Neural progenitor cell (in vitro differentiated cells): ENCODE data around the gene SCGN. TPM values are rescaled to one million over a fixed set of nuclear protein-coding genes. Genes with fewer than 3 reads are reported as not detected.

Source experiments
- DNase-seq: peaks from one replicate; pipeline ENCODE4 v3.0.0-alpha.2; 2016; ENCODE audit warnings: low spot score
- H2AFZ ChIP-seq: fragments of 200-600 bp; sonication (generic); replicated peaks from 2 replicates; pipeline ENCODE4 v1.6.1; 2016; ENCODE audit warnings: antibody characterized with exemption
- H3F3A ChIP-seq: fragments of 200-600 bp; sonication (generic); 2 replicates; pipeline ENCODE4 v1.6.1; 2016; ENCODE audit warnings: antibody characterized with exemption, low read depth
- H3K27ac ChIP-seq: fragments of 200-600 bp; sonication (generic); 2 replicates; pipeline ENCODE4 v1.5.1; 2016; ENCODE audit warnings: mild to moderate bottlenecking
- H3K27me3 ChIP-seq: fragments of 200-600 bp; sonication (generic); 2 replicates; pipeline ENCODE4 v1.6.1; 2016; ENCODE audit warnings: mild to moderate bottlenecking, moderate library complexity
- H3K36me3 ChIP-seq: fragments of 200-600 bp; sonication (generic); 2 replicates; pipeline ENCODE4 v1.5.1; 2016
- H3K4me1 ChIP-seq: fragments of 200-600 bp; sonication (generic); 2 replicates; pipeline ENCODE4 v1.6.1; 2016; ENCODE audit warnings: mixed run types
- H3K4me2 ChIP-seq: fragments of 200-600 bp; sonication (generic); 2 replicates; pipeline ENCODE4 v1.6.1; 2016
- H3K4me3 ChIP-seq: fragments of 200-600 bp; sonication (generic); 2 replicates; pipeline ENCODE4 v1.5.1; 2016
- H3K79me2 ChIP-seq: fragments of 200-600 bp; sonication (generic); 2 replicates; pipeline ENCODE4 v1.6.1; 2016; ENCODE audit warnings: low read depth
- H3K9ac ChIP-seq: fragments of 200-600 bp; sonication (generic); 2 replicates; pipeline ENCODE4 v1.6.1; 2016
- H3K9me3 ChIP-seq: fragments of 200-600 bp; sonication (generic); 2 replicates; pipeline ENCODE4 v1.5.1; 2016; ENCODE audit warnings: low read depth
- H4K20me1 ChIP-seq: fragments of 200-600 bp; sonication (generic); 2 replicates; pipeline ENCODE4 v1.6.1; 2016; ENCODE audit warnings: low read depth
- H3K27ac Mint-ChIP-seq: 3 replicates; pipeline ENCODE4 v1.8.0; 2021; ENCODE audit warnings: mixed read lengths
- H3K27me3 Mint-ChIP-seq: 2 replicates; pipeline ENCODE4 v1.8.0; 2022; ENCODE audit warnings: low read depth, mild to moderate bottlenecking, inconsistent platforms, moderate library complexity, mixed read lengths; ENCODE audit not compliant: insufficient read depth
- H3K36me3 Mint-ChIP-seq: 3 replicates; pipeline ENCODE4 v1.8.0; 2021; ENCODE audit warnings: mixed read lengths
- H3K4me1 Mint-ChIP-seq: 3 replicates; pipeline ENCODE4 v1.8.0; 2021; ENCODE audit warnings: mixed read lengths
- H3K4me3 Mint-ChIP-seq: 3 replicates; pipeline ENCODE4 v1.8.0; 2021; ENCODE audit warnings: mild to moderate bottlenecking, moderate library complexity, mixed read lengths
- H3K9me3 Mint-ChIP-seq: 3 replicates; pipeline ENCODE4 v1.8.0; 2020; ENCODE audit warnings: mixed read lengths
- EZH2 ChIP-seq: fragments of 200-600 bp; sonication (generic); IDR thresholded peaks from 2 replicates; pipeline ENCODE4 v1.6.1; 2017; ENCODE audit warnings: antibody characterized with exemption, mild to moderate bottlenecking, moderate library complexity
- EZH2phosphoT487 ChIP-seq: fragments of 200-600 bp; sonication (generic); IDR thresholded peaks from 2 replicates; pipeline ENCODE4 v1.6.1; 2017; ENCODE audit warnings: antibody characterized with exemption
- total RNA-seq: library from RNA; depleted of rRNA; stranded (reverse); fragments of >200 nt; gene quantifications from 2 replicates; pipeline ENCODE4 v1.2.3, GENCODE V29; 2015; ENCODE audit warnings: low replicate concordance
- TF ChIP-seq, protein P1 (sequence below): fragments of 200-600 bp; sonication (generic); IDR thresholded peaks from 2 replicates; pipeline ENCODE4 v1.5.1; 2017; ENCODE audit warnings: antibody characterized with exemption, mild to moderate bottlenecking

SCGN gene
- total RNA-seq, 1 donor from 2014 or later, result not detected

DNA sequence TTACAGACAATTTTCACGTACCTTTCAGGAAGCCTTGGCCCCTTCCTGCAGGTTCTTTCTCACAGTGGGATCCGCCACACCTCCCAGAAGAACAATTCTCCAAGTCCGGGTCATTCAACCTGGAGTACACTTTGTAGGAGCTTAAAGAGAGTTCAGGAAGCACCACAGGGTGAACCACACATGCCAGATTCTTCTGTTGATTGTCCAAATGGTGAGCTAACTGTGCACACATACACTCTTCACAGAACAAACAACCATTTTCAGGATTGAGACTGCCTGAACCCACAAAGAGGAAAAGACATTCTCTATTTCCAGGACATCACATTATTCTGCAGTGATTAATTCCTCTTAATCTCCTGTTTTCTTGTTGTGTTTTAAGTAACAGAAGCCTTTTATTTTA, 51.0 kb downstream of the SCGN start:
- H3K9me3 Mint-ChIP-seq, result no peaks in the 10 kb centered on the region
- no peak overlapping the region for H3K9ac ChIP-seq
- no peak for TF ChIP-seq EZH2
- TF ChIP-seq, protein P1, sequence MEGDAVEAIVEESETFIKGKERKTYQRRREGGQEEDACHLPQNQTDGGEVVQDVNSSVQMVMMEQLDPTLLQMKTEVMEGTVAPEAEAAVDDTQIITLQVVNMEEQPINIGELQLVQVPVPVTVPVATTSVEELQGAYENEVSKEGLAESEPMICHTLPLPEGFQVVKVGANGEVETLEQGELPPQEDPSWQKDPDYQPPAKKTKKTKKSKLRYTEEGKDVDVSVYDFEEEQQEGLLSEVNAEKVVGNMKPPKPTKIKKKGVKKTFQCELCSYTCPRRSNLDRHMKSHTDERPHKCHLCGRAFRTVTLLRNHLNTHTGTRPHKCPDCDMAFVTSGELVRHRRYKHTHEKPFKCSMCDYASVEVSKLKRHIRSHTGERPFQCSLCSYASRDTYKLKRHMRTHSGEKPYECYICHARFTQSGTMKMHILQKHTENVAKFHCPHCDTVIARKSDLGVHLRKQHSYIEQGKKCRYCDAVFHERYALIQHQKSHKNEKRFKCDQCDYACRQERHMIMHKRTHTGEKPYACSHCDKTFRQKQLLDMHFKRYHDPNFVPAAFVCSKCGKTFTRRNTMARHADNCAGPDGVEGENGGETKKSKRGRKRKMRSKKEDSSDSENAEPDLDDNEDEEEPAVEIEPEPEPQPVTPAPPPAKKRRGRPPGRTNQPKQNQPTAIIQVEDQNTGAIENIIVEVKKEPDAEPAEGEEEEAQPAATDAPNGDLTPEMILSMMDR, result no peak
- H3K79me2 ChIP-seq, result no peaks in the 10 kb centered on the region
- no peak for DNase-seq
- H3K27ac ChIP-seq, result no peak overlapping the region
- H3K36me3 ChIP-seq, result no peaks in the 10 kb centered on the region
- no peaks in the 10 kb centered on the region for H3K9me3 ChIP-seq
- H3K4me1 ChIP-seq, result no peaks in the 10 kb centered on the region
- H3F3A ChIP-seq, result no peaks in the 10 kb centered on the region
- no peaks in the 10 kb centered on the region for H3K36me3 Mint-ChIP-seq
- no peak overlapping the region for H3K27ac Mint-ChIP-seq
- H3K27me3 Mint-ChIP-seq, result no peaks in the 10 kb centered on the region
- no peaks in the 10 kb centered on the region for H3K27me3 ChIP-seq
- no peaks in the 10 kb centered on the region for H4K20me1 ChIP-seq
- no peak overlapping the region for H2AFZ ChIP-seq
- H3K4me3 ChIP-seq, result no peak overlapping the region
- peaks cover 11% of the 10 kb centered on the region for H3K4me1 Mint-ChIP-seq
- H3K4me3 Mint-ChIP-seq, result no peak overlapping the region
- H3K4me2 ChIP-seq, result no peak overlapping the region

DNA sequence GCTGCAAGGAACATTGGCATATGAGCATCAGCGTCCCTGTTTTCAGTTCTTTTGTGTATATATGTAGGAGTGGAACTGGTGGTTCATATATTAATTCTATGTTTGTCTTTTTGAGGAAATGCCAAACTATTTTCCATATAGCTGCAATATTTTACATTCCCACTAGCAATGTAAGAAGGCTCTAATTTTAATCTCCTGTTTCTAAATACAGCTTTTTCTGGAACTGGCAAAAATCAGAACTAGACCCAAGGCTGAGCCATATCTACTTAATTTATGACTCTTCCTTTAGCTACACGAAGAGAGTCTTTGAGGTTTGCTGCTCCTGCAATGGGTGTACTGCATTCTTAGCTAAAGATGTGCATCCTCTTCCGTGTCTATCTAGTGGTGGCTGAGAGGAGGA, 52.0 kb downstream of the SCGN start:
- Histone ChIP-seq H4K20me1 (no peaks in the 10 kb centered on the region), H3K4me3 (no peak overlapping the region), H3K27ac (no peak overlapping the region), H3K9ac (no peak overlapping the region), H3K27me3 (no peaks in the 10 kb centered on the region), H3K79me2 (no peaks in the 10 kb centered on the region), H3K9me3 (no peaks in the 10 kb centered on the region), H3K36me3 (no peaks in the 10 kb centered on the region), H3F3A (no peaks in the 10 kb centered on the region), H3K4me2 (no peak overlapping the region), H2AFZ (no peak overlapping the region), H3K4me1 (no peaks in the 10 kb centered on the region)
- Mint-ChIP-seq H3K4me3 (no peak overlapping the region), H3K36me3 (no peaks in the 10 kb centered on the region), H3K27me3 (no peaks in the 10 kb centered on the region), H3K27ac (no peak overlapping the region), H3K4me1 (peaks cover 11% of the 10 kb centered on the region), H3K9me3 (no peaks in the 10 kb centered on the region)
- DNase-seq, result no peak
- TF ChIP-seq, protein P1, result no peak
- no peak for TF ChIP-seq EZH2phosphoT487
- no peak for TF ChIP-seq EZH2

GRCh38 chr6:25706314-25707014, 54.4 kb downstream of the SCGN start:
- no peak overlapping the region for H2AFZ ChIP-seq
- H4K20me1 ChIP-seq, result no peaks in the 10 kb centered on the region
- no peaks in the 10 kb centered on the region for H3K36me3 ChIP-seq
- no peak overlapping the region for H3K4me3 ChIP-seq
- Mint-ChIP-seq H3K27ac (no peak overlapping the region), H3K4me3 (no peak overlapping the region), H3K4me1 (no peaks in the 10 kb centered on the region), H3K9me3 (no peaks in the 10 kb centered on the region), H3K27me3 (no peaks in the 10 kb centered on the region), H3K36me3 (no peaks in the 10 kb centered on the region)
- no peaks in the 10 kb centered on the region for H3K27me3 ChIP-seq
- no peaks in the 10 kb centered on the region for H3K9me3 ChIP-seq
- no peak for DNase-seq
- no peak overlapping the region for H3K9ac ChIP-seq
- H3K27ac ChIP-seq, result no peak overlapping the region
- no peaks in the 10 kb centered on the region for H3K79me2 ChIP-seq
- H3F3A ChIP-seq, result no peaks in the 10 kb centered on the region
- TF ChIP-seq, protein P1, result no peak
- TF ChIP-seq EZH2phosphoT487 (no peak), EZH2 (no peak)
- H3K4me2 ChIP-seq, result no peak overlapping the region
- H3K4me1 ChIP-seq, result no peaks in the 10 kb centered on the region
